Smooth muscle cell (in vitro differentiated cells): Measurements from ENCODE around the gene DTX1. TPM values are rescaled to one million over a fixed set of nuclear protein-coding genes. Genes with fewer than 3 reads are reported as not detected.

ENCODE experiments used
- DNase-seq: peaks from one replicate; lab custom pipeline; 2025; ENCODE audit not compliant: unreplicated experiment; lab: John Stamatoyannopoulos, UW
- H2AFZ ChIP-seq: fragments of 200-600 bp; sonication (generic); 2 replicates; pipeline ENCODE4 v1.6.0; 2016; ENCODE audit warnings: antibody characterized with exemption, low read depth, mild to moderate bottlenecking
- H3F3A ChIP-seq: fragments of 200-600 bp; sonication (generic); 2 replicates; pipeline ENCODE4 v1.6.0; 2017; ENCODE audit warnings: antibody characterized with exemption, low read depth
- H3K27ac ChIP-seq: fragments of 200-600 bp; sonication (generic); 2 replicates; pipeline ENCODE4 v1.5.1; 2016; ENCODE audit warnings: low read depth, mild to moderate bottlenecking
- H3K27me3 ChIP-seq: fragments of 200-600 bp; sonication (generic); 2 replicates; pipeline ENCODE4 v1.6.1; 2016; ENCODE audit warnings: low read depth, mild to moderate bottlenecking
- H3K36me3 ChIP-seq: fragments of 200-600 bp; sonication (generic); 2 replicates; pipeline ENCODE4 v1.5.1; 2016; ENCODE audit warnings: low read depth
- H3K4me1 ChIP-seq: fragments of 200-600 bp; sonication (generic); 2 replicates; pipeline ENCODE4 v1.5.1; 2016; ENCODE audit warnings: low read depth
- H3K4me2 ChIP-seq: fragments of 200-600 bp; sonication (generic); 2 replicates; pipeline ENCODE4 v1.6.0; 2016; ENCODE audit warnings: mild to moderate bottlenecking
- H3K4me3 ChIP-seq: fragments of 200-600 bp; sonication (generic); 2 replicates; pipeline ENCODE4 v1.5.1; 2016; ENCODE audit warnings: mild to moderate bottlenecking
- H3K79me2 ChIP-seq: fragments of 200-600 bp; sonication (generic); 2 replicates; pipeline ENCODE4 v1.6.0; 2016; ENCODE audit warnings: low read depth, mild to moderate bottlenecking
- H3K9ac ChIP-seq: fragments of 200-600 bp; sonication (generic); 2 replicates; pipeline ENCODE4 v1.6.0; 2016; ENCODE audit warnings: low read depth
- H3K9me3 ChIP-seq: fragments of 200-600 bp; sonication (generic); replicated peaks from 2 replicates; pipeline ENCODE4 v1.5.1; 2016; ENCODE audit warnings: low read depth
- H4K20me1 ChIP-seq: fragments of 200-600 bp; sonication (generic); 2 replicates; pipeline ENCODE4 v1.6.0; 2016; ENCODE audit warnings: low read depth
- CTCF ChIP-seq: fragments of 200-600 bp; sonication (generic); IDR thresholded peaks from 2 replicates; pipeline ENCODE4 v1.5.1; 2017; ENCODE audit warnings: borderline replicate concordance, mild to moderate bottlenecking, antibody characterized with exemption; ENCODE audit not compliant: insufficient read depth, poor library complexity, severe bottlenecking
- WGBS: methylation state at CpG from one replicate; pipeline ENCODE4 v1.1.7; 2016; ENCODE audit warnings: low lambda C conversion rate; 5-methylcytosine and 5-hydroxymethylcytosine counted together
- polyA plus RNA-seq: library from polyadenylated mRNA; unstranded; fragments of >200 nt; fragmentation: Nextera tagmentation; extraction: Ambion mirVana; gene quantifications from 2 replicates; pipeline ENCODE4 v1.2.1, GENCODE V29; 2016
- total RNA-seq: library from RNA; depleted of rRNA; stranded (reverse); fragments of >200 nt; gene quantifications from 2 replicates; pipeline ENCODE4 v1.2.3, GENCODE V29; 2014

The DTX1 gene
- total and polyA plus RNA-seq, 2 experiments from 2014 or later = 0.09 to 1.1 TPM

GRCh38 chr12:113129664-113130456, 73.3 kb downstream of the DTX1 start:
- H3K9ac ChIP-seq = no peak overlapping the region
- no peaks in the 10 kb centered on the region for H3K27me3 ChIP-seq
- no peak overlapping the region for H3K27ac ChIP-seq
- H3F3A ChIP-seq = no peaks in the 10 kb centered on the region
- no peaks in the 10 kb centered on the region for H3K4me1 ChIP-seq
- H3K9me3 ChIP-seq = no peaks in the 10 kb centered on the region
- H2AFZ ChIP-seq = no peak overlapping the region
- no peak overlapping the region for H3K4me3 ChIP-seq
- no peak for TF ChIP-seq CTCF
- no peaks in the 10 kb centered on the region for H3K36me3 ChIP-seq
- 86% methylated on average over 17 of the region's 17 CpGs for WGBS
- no peaks in the 10 kb centered on the region for H3K79me2 ChIP-seq
- no peaks in the 10 kb centered on the region for H4K20me1 ChIP-seq
- H3K4me2 ChIP-seq = no peak overlapping the region
- DNase-seq = no peak

- Histone ChIP-seq H3K4me2 (no peak overlapping the region), H3K4me3 (no peak overlapping the region), H3K27me3 (peaks cover 6% of the 10 kb centered on the region), H3K27ac (no peak overlapping the region), H3K79me2 (no peaks in the 10 kb centered on the region), H3K9ac (no peak overlapping the region), H2AFZ (no peak overlapping the region), H4K20me1 (no peaks in the 10 kb centered on the region), H3K36me3 (no peaks in the 10 kb centered on the region), H3K9me3 (no peaks in the 10 kb centered on the region), H3K4me1 (no peaks in the 10 kb centered on the region), H3F3A (no peaks in the 10 kb centered on the region)
- 60% methylated on average over 17 of the region's 18 CpGs for WGBS
- TF ChIP-seq CTCF = no peak
- no peak for DNase-seq
Measured at GRCh38 chr12:113130457-113131135, 74.1 kb downstream of the DTX1 start.

- Histone ChIP-seq H3K4me1 (no peaks in the 10 kb centered on the region), H3K4me3 (no peak overlapping the region), H3K36me3 (no peaks in the 10 kb centered on the region), H3K27ac (no peak overlapping the region), H3K79me2 (no peaks in the 10 kb centered on the region), H4K20me1 (no peaks in the 10 kb centered on the region), H3F3A (no peaks in the 10 kb centered on the region), H3K9me3 (no peaks in the 10 kb centered on the region), H3K9ac (no peak overlapping the region), H3K4me2 (no peak overlapping the region), H3K27me3 (peaks cover 15% of the 10 kb centered on the region), H2AFZ (no peak overlapping the region)
- 67% methylated on average over 1 of the region's 1 CpG for WGBS
- no peak for TF ChIP-seq CTCF
- no peak for DNase-seq
Measured at GRCh38 chr12:113131556-113131955, 75.0 kb downstream of the DTX1 start.
